H1 (cell line): ENCODE data around the gene ZBTB33. TPM values are rescaled to one million over a fixed set of nuclear protein-coding genes. Genes with fewer than 3 reads are reported as not detected.

Experiments used
- CTCF ChIA-PET: fragments of 300-600 bp; sonication (Branson Sonifier 250); formaldehyde crosslinking; loops from one replicate; lab custom pipeline; 2021; ENCODE audit not compliant: partially characterized antibody; lab: Charles Lee
- POLR2A ChIA-PET: fragments of 300-600 bp; sonication (Branson Sonifier 250); formaldehyde crosslinking; loops from one replicate; lab custom pipeline; 2021; ENCODE audit warnings: inconsistent platforms; ENCODE audit not compliant: partially characterized antibody; lab: Charles Lee
- DNase-seq, 2 experiments: peaks; one replicate each; pipeline versions ENCODE4 v3.0.0 to v3.0.0-alpha.2; 2010 to 2022; ENCODE audit warnings: low spot score in 2 of 2, low read depth in 1 of 2, mixed read lengths in 1 of 2
- FAIRE-seq: peaks from 2 replicates; lab custom pipeline; 2011; peaks lifted over from hg19 to GRCh38; lab: Jason Lieb, UNC
- H2AFZ ChIP-seq: 2 replicates; pipeline ENCODE4 v1.8.1; 2012; ENCODE audit warnings: low read length, inconsistent platforms
- H2AK5ac ChIP-seq: 2 replicates; pipeline ENCODE4 v1.6.1; 2013; ENCODE audit warnings: low read depth, low read length
- H2BK120ac ChIP-seq: replicated peaks from 2 replicates; pipeline ENCODE3; 2013; ENCODE audit warnings: low read depth, low read length, inconsistent platforms
- H2BK12ac ChIP-seq: 2 replicates; pipeline ENCODE4 v1.6.1; 2013; ENCODE audit warnings: low read depth, low read length
- H2BK15ac ChIP-seq: 2 replicates; pipeline ENCODE4 v1.6.1; 2013; ENCODE audit warnings: low read length
- H2BK20ac ChIP-seq: 2 replicates; pipeline ENCODE4 v1.6.1; 2013; ENCODE audit warnings: low read length
- H2BK5ac ChIP-seq: 2 replicates; pipeline ENCODE4 v1.6.1; 2013; ENCODE audit warnings: low read depth, low read length
- H3K14ac ChIP-seq: 2 replicates; pipeline ENCODE4 v1.6.1; 2013; ENCODE audit warnings: inconsistent platforms; ENCODE audit not compliant: insufficient read length
- H3K18ac ChIP-seq: 2 replicates; pipeline ENCODE4 v1.6.1; 2013; ENCODE audit warnings: low read length; ENCODE audit errors: extremely low read depth
- H3K23ac ChIP-seq: 2 replicates; pipeline ENCODE4 v1.6.1; 2013; ENCODE audit warnings: inconsistent platforms; ENCODE audit not compliant: insufficient read length
- H3K23me2 ChIP-seq: 2 replicates; pipeline ENCODE4 v1.6.1; 2013; ENCODE audit warnings: low read depth, low read length
- H3K27ac ChIP-seq: 2 replicates; pipeline ENCODE4 v1.6.1; 2011; ENCODE audit warnings: low read depth, low read length, inconsistent platforms
- H3K27me3 ChIP-seq, 4 experiments: replicated peaks in 1 of 4; 1 replicate in 1 of 4; 2 replicates in 3 of 4; pipeline versions ENCODE4 v1.6.1 to v1.8.1; 2011 to 2013; ENCODE audit warnings: low read length in 3 of 4, mild to moderate bottlenecking in 3 of 4, inconsistent platforms in 2 of 4, mixed read lengths in 2 of 4, moderate library complexity in 1 of 4; ENCODE audit not compliant: control insufficient read depth in 3 of 4, insufficient read depth in 3 of 4; ENCODE audit errors: extremely low read depth in 1 of 4
- H3K36me3 ChIP-seq, 4 experiments: 2 replicates each; pipeline versions ENCODE4 v1.6.1 to v1.8.1; 2011 to 2013; ENCODE audit warnings: mild to moderate bottlenecking in 4 of 4, low read length in 3 of 4, moderate library complexity in 2 of 4, control low read depth in 1 of 4, inconsistent platforms in 1 of 4; ENCODE audit not compliant: insufficient read depth in 4 of 4, control insufficient read depth in 2 of 4
- H3K4ac ChIP-seq: replicated peaks from 2 replicates; pipeline ENCODE3; 2013; ENCODE audit warnings: low read length, low read depth, mixed read lengths, inconsistent platforms; ENCODE audit not compliant: insufficient read length
- H3K4me1 ChIP-seq, 4 experiments: replicated peaks in 1 of 4; 1 replicate in 1 of 4; 2 replicates in 3 of 4; pipeline versions ENCODE4 v1.6.1 to v1.8.1; 2011 to 2013; ENCODE audit warnings: low read length in 3 of 4, inconsistent platforms in 2 of 4, mixed read lengths in 1 of 4; ENCODE audit not compliant: insufficient read depth in 4 of 4, control insufficient read depth in 3 of 4
- H3K4me2 ChIP-seq, 2 experiments: 2 replicates each; pipeline versions ENCODE4 v1.6.1 to v1.8.1; 2011 to 2013; ENCODE audit warnings: low read depth in 2 of 2, low read length in 2 of 2, control low read depth in 1 of 2, inconsistent platforms in 1 of 2, mild to moderate bottlenecking in 1 of 2; ENCODE audit not compliant: insufficient read depth in 1 of 2
- H3K4me3 ChIP-seq, 4 experiments: fragments of 200-600, 300-600 bp in 1 of 4; sonication (generic), shearing (Covaris generic), sonication (Bioruptor Twin) in 1 of 4; 2 replicates each; pipeline versions ENCODE4 v1.5.1 to v1.8.1; 2011 to 2016; ENCODE audit warnings: low read length in 4 of 4, low read depth in 3 of 4, control low read depth in 2 of 4, inconsistent platforms in 2 of 4, mild to moderate bottlenecking in 2 of 4, mixed read lengths in 1 of 4, moderate library complexity in 1 of 4; ENCODE audit not compliant: insufficient read depth in 2 of 4; ENCODE audit errors: extremely low read depth in 1 of 4
- H3K56ac ChIP-seq: replicated peaks from 2 replicates; pipeline ENCODE3; 2013; ENCODE audit warnings: low read depth, mild to moderate bottlenecking, mixed read lengths, low read length, inconsistent platforms; ENCODE audit not compliant: insufficient read length
- H3K79me1 ChIP-seq: 2 replicates; pipeline ENCODE4 v1.6.1; 2013; ENCODE audit warnings: low read depth, low read length, control low read depth
- H3K79me2 ChIP-seq, 2 experiments: 2 replicates each; pipeline versions ENCODE4 v1.6.1 to v1.8.1; 2012 to 2013; ENCODE audit warnings: low read length in 2 of 2, mild to moderate bottlenecking in 2 of 2, inconsistent platforms in 1 of 2; ENCODE audit not compliant: insufficient read depth in 2 of 2, control insufficient read depth in 1 of 2
- H3K9ac ChIP-seq, 4 experiments: replicated peaks in 1 of 4; 1 replicate in 1 of 4; 2 replicates in 3 of 4; pipeline versions ENCODE4 v1.6.1 to v1.8.1; 2011 to 2013; ENCODE audit warnings: low read depth in 3 of 4, low read length in 3 of 4, control low read depth in 2 of 4, mild to moderate bottlenecking in 2 of 4, moderate library complexity in 2 of 4, inconsistent platforms in 1 of 4; ENCODE audit errors: extremely low read depth in 1 of 4
- H3K9me3 ChIP-seq, 2 experiments: 2 replicates each; pipeline versions ENCODE4 v1.6.1 to v1.8.1; 2012 to 2013; ENCODE audit warnings: mild to moderate bottlenecking in 2 of 2, moderate library complexity in 2 of 2, control low read depth in 1 of 2, inconsistent platforms in 1 of 2, low read depth in 1 of 2, low read length in 1 of 2, mixed read lengths in 1 of 2; ENCODE audit not compliant: insufficient read depth in 2 of 2
- H4K20me1 ChIP-seq, 2 experiments: replicated peaks in 1 of 2; 2 replicates each; pipeline versions ENCODE3 to v1.8.1; 2011 to 2013; ENCODE audit warnings: inconsistent platforms in 2 of 2, low read length in 2 of 2, mild to moderate bottlenecking in 1 of 2; ENCODE audit not compliant: insufficient read depth in 2 of 2, control insufficient read depth in 1 of 2
- H4K5ac ChIP-seq: 2 replicates; pipeline ENCODE4 v1.6.1; 2013; ENCODE audit warnings: low read length, low read depth, mixed read lengths, inconsistent platforms; ENCODE audit not compliant: insufficient read length
- H4K8ac ChIP-seq: 2 replicates; pipeline ENCODE4 v1.8.0; 2013; ENCODE audit warnings: mild to moderate bottlenecking, moderate library complexity, low read length, inconsistent platforms; ENCODE audit not compliant: insufficient read depth; ENCODE audit errors: extremely low read depth
- H4K91ac ChIP-seq: replicated peaks from 2 replicates; pipeline ENCODE3; 2013; ENCODE audit warnings: low read length, mixed read lengths, inconsistent platforms; ENCODE audit not compliant: insufficient read length
- BRCA1 ChIP-seq: IDR thresholded peaks from 2 replicates; pipeline ENCODE4 v1.6.1; 2012; ENCODE audit warnings: low read depth, low read length, improper control_type of control experiment
- CBX8 ChIP-seq: fragments of 300-800, 300-1000 bp; sonication (generic); IDR thresholded peaks from 2 replicates; pipeline ENCODE4 v1.7.1; 2016; ENCODE audit warnings: low read depth, low read length, borderline replicate concordance
- CHD1 ChIP-seq: IDR thresholded peaks from 2 replicates; pipeline ENCODE4 v1.6.1; 2012; ENCODE audit warnings: low read depth, low read length, improper control_type of control experiment
- EGR1 ChIP-seq: IDR thresholded peaks from 2 replicates; pipeline ENCODE4 v1.6.1; 2011; ENCODE audit warnings: low read depth, low read length, borderline replicate concordance
- JUND ChIP-seq: IDR thresholded peaks from 2 replicates; pipeline ENCODE4 v1.6.1; 2011; ENCODE audit warnings: mild to moderate bottlenecking, improper control_type of control experiment, low read length
- KDM1A ChIP-seq: fragments of 200-600, 300-600 bp; sonication (generic); IDR thresholded peaks from 2 replicates; pipeline ENCODE4 v1.7.1; 2016; ENCODE audit warnings: mild to moderate bottlenecking, low read length, borderline replicate concordance
- MAFK ChIP-seq: IDR thresholded peaks from 2 replicates; pipeline ENCODE4 v1.6.1; 2012; ENCODE audit warnings: low read depth, mild to moderate bottlenecking, improper control_type of control experiment, low read length
- SIN3A ChIP-seq, 2 experiments: IDR thresholded peaks in 1 of 2; conservative IDR thresholded peaks in 1 of 2; 2 replicates each; pipeline ENCODE4 v1.6.1; 2011 to 2012; ENCODE audit warnings: low read length in 2 of 2, improper control_type of control experiment in 1 of 2, low read depth in 1 of 2, mild to moderate bottlenecking in 1 of 2
- SIRT6 ChIP-seq: IDR thresholded peaks from one replicate; pipeline ENCODE4 v1.7.1; 2012; ENCODE audit warnings: low read length, inconsistent platforms
- SP2 ChIP-seq: IDR thresholded peaks from 2 replicates; pipeline ENCODE4 v1.6.1; 2012; ENCODE audit warnings: mild to moderate bottlenecking, low read length, inconsistent platforms
- SP4 ChIP-seq: IDR thresholded peaks from 2 replicates; pipeline ENCODE4 v1.6.1; 2012; ENCODE audit warnings: low read length, inconsistent platforms
- TCF12 ChIP-seq: IDR thresholded peaks from 2 replicates; pipeline ENCODE4 v1.6.1; 2011; ENCODE audit warnings: low read depth, mild to moderate bottlenecking, low read length
- whole genome bisulfite sequencing, 2 experiments: shearing (Covaris generic) in 1 of 2; methylation state at CpG; one replicate each; pipeline versions ENCODE4 v1.1.6 to v1.1.7; 2013 to 2015; ENCODE audit warnings: low lambda C conversion rate in 2 of 2, mixed read lengths in 2 of 2, inconsistent platforms in 1 of 2, low coverage in 1 of 2, missing lambda C conversion rate in 1 of 2; ENCODE audit not compliant: insufficient replicate concordance in 2 of 2, insufficient coverage in 1 of 2, insufficient read length in 1 of 2; ENCODE audit errors: extremely low coverage in 1 of 2, missing lambda C conversion rate in 1 of 2; 5-methylcytosine and 5-hydroxymethylcytosine counted together
- polyA plus RNA-seq, 7 experiments: library from polyadenylated mRNA; depleted of rRNA in 3 of 7; stranded (reverse) in 5 of 7; unstranded in 2 of 7; fragments of >200 nt in 5 of 7; fragments of 200-250 nt in 2 of 7; gene quantifications; 1 replicate in 5 of 7; 2 replicates in 1 of 7; 4 replicates in 1 of 7; pipeline versions ENCODE4 v1.2.1 to v1.2.3, GENCODE V29; 2011 to 2013; ENCODE audit warnings: missing spikeins in 2 of 7, mixed read lengths in 2 of 7
- total RNA-seq: library from RNA; stranded (reverse); fragmentation: NEBNext Ultra II Directional; extraction: Animal tissue kit (Norgen Biotek cat#: 25700); gene quantifications from 2 replicates; pipeline ENCODE4 v1.2.1, GENCODE V29; 2021
- TF ChIP-seq, protein P1 (sequence below): IDR thresholded peaks from 2 replicates; pipeline ENCODE4 v1.6.1; 2011; ENCODE audit warnings: low read depth, mild to moderate bottlenecking, low read length; ENCODE audit not compliant: insufficient read depth

Gene ZBTB33
- total and polyA plus RNA-seq, 2 of the 8 experiments (the other 6 are each of a cell fraction or from before 2014, with no cell fraction given), result 3.4 to 14.9 TPM

DNA sequence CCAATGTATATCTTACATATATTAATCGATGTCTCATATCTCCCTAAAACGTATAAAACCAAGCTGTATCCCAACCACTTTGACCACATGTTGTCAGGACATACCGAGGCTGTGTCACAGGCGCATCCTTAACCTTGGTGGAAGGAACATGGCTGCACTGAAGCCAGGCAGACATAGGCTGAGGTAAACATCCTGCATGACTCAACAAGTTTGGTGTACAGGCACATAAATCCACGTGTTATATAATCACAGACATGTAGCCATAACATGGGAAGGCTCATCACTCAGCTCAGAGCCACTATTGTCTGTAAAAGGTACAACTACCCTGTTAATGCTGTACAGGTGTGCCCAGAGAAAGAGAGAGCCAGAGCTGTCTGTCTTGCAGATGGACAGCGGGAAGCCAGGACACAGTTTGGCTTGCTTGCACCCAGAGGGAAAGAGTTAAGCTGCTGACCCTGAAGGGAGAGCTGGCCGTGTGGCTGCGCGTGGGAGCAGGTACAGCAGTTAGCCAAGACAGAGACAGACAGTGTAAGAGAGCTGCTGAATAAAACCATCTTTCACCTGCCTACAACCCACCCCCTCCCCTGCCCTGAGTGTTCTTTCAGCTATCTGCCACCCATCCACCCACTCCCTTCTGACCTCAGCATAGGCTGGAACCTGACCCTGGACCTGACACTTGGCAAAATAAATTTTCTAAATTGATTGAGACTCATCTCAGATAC is 22.3 kb upstream of the ZBTB33 start:
- 87% methylated on average over 9 of the region's 9 CpGs; no CpG with 5 or more reads in 1 of the 2 experiments for WGBS, 2 experiments
- no peak overlapping the region for H2AFZ ChIP-seq
- TF ChIP-seq CBX8 (no peak), SP4 (no peak), TCF12 (no peak), SIN3A (conservative IDR thresholded peaks at IDR 0.05 in 1 of 2, IDR thresholded peaks at IDR 0.05 in 1 of 2; ENCODE audit: low read depth in 1 of 2, low read length in 2 of 2) (no peak), EGR1 (no peak), CHD1 (no peak), SIRT6 (no peak), JUND (no peak), BRCA1 (no peak), SP2 (no peak), KDM1A (no peak), MAFK (no peak)
- TF ChIP-seq, protein P1, sequence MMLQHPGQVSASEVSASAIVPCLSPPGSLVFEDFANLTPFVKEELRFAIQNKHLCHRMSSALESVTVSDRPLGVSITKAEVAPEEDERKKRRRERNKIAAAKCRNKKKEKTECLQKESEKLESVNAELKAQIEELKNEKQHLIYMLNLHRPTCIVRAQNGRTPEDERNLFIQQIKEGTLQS, result no peak

More for the DNA sequence above, 22.3 kb upstream of the ZBTB33 start:
- Histone ChIP-seq H3K79me1 (no peaks in the 10 kb centered on the region), H3K56ac (no peak overlapping the region), H2AK5ac (no peak overlapping the region), H3K36me3 (peaks cover 0 to 3% (median 0%) of the 10 kb centered on the region in 4 experiments; a peak in 1 of 8 replicates), H3K23ac (no peak overlapping the region), H3K18ac (no peak overlapping the region), H3K9ac (no peak overlapping the region), H2BK5ac (no peak overlapping the region), H3K27ac (no peak overlapping the region), H3K4me3 (no peak overlapping the region), H3K4me1 (no peaks in the 10 kb centered on the region), H3K14ac (no peak overlapping the region), H3K79me2 (no peaks in the 10 kb centered on the region), H4K8ac (no peak overlapping the region), H2BK15ac (no peak overlapping the region), H2BK20ac (no peak overlapping the region), H4K5ac (no peak overlapping the region), H2BK120ac (no peak overlapping the region), H4K91ac (no peak overlapping the region), H3K27me3 (no peaks in the 10 kb centered on the region), H3K4ac (no peak overlapping the region), H3K4me2 (no peak overlapping the region), H2BK12ac (no peak overlapping the region), H4K20me1 (no peaks in the 10 kb centered on the region), H3K23me2 (no peaks in the 10 kb centered on the region), H3K9me3 (peaks cover 0 to 3% of the 10 kb centered on the region in 2 experiments; a peak in 2 of 4 replicates)
- FAIRE-seq (no peak), DNase-seq (no peak)
- ChIA-PET POLR2A (interaction anchor here (0.8 kb wide), 1 partner anchor 14 kb away, joined by 3 read pairs; no protein-coding TSS in a partner anchor), CTCF (interaction anchor here (0.7 to 3.3 kb wide), 2 partner anchors 14 to 23 kb away, joined by 4 to 18 read pairs; partner anchors contain the start of gene ZBTB33)
